CD4-positive, alpha-beta memory T cell (primary cell): ENCODE measurements around the gene GSTT2. TPM values are rescaled to one million over a fixed set of nuclear protein-coding genes. Genes with fewer than 3 reads are reported as not detected.

Experiments
- CTCF ChIA-PET: fragments of 350-600 bp; sonication (Branson Sonifier 250); formaldehyde crosslinking; loops from one replicate; lab custom pipeline; 2021; ENCODE audit warnings: inconsistent platforms; ENCODE audit not compliant: partially characterized antibody; lab: Charles Lee
- POLR2A ChIA-PET: fragments of 350-600 bp; sonication (Branson Sonifier 250); formaldehyde crosslinking; loops from one replicate; lab custom pipeline; 2021; ENCODE audit not compliant: partially characterized antibody; lab: Charles Lee
- DNase-seq, 5 donors: peaks; one replicate each; pipeline versions ENCODE4 v3.0.0 to v3.0.0-alpha.2; 2020 to 2022; ENCODE audit warnings: mixed read lengths in 1 of 5
- H3K27ac ChIP-seq: one replicate; pipeline ENCODE4 v1.7.0; 2013; ENCODE audit warnings: low read depth, low read length
- H3K27me3 ChIP-seq: 2 replicates; pipeline ENCODE4 v1.7.0; 2013; ENCODE audit warnings: mild to moderate bottlenecking, low read length, moderate library complexity; ENCODE audit not compliant: insufficient read depth
- H3K36me3 ChIP-seq: 2 replicates; pipeline ENCODE4 v1.7.0; 2013; ENCODE audit warnings: mild to moderate bottlenecking, low read length, moderate library complexity; ENCODE audit not compliant: insufficient read depth
- H3K4me1 ChIP-seq: 2 replicates; pipeline ENCODE4 v1.7.0; 2013; ENCODE audit warnings: mild to moderate bottlenecking, low read length, moderate library complexity; ENCODE audit not compliant: insufficient read depth
- H3K4me3 ChIP-seq, 2 donors: one replicate each; pipeline ENCODE4 v1.7.0; 2013; ENCODE audit warnings: low read length in 2 of 2, mild to moderate bottlenecking in 1 of 2
- H3K9me3 ChIP-seq, 2 donors: one replicate each; pipeline ENCODE4 v1.7.0; 2013; ENCODE audit warnings: low read length in 2 of 2, control low read depth in 1 of 2; ENCODE audit not compliant: control insufficient read depth in 1 of 2
- H3K27ac Mint-ChIP-seq, 7 donors: one replicate each; pipeline ENCODE4 v1.8.0; 2020 to 2021; ENCODE audit warnings: mixed read lengths in 7 of 7, mild to moderate bottlenecking in 6 of 7, inconsistent platforms in 3 of 7, moderate library complexity in 3 of 7
- H3K27me3 Mint-ChIP-seq, 2 donors: one replicate each; pipeline ENCODE4 v1.8.0; 2020 to 2021; ENCODE audit warnings: mixed read lengths in 2 of 2
- H3K36me3 Mint-ChIP-seq, 2 donors: one replicate each; pipeline ENCODE4 v1.8.0; 2020 to 2021; ENCODE audit warnings: mixed read lengths in 2 of 2, inconsistent platforms in 1 of 2, mild to moderate bottlenecking in 1 of 2
- H3K4me1 Mint-ChIP-seq, 4 donors: one replicate each; pipeline ENCODE4 v1.8.0; 2020 to 2021; ENCODE audit warnings: mixed read lengths in 4 of 4, mild to moderate bottlenecking in 1 of 4
- H3K4me3 Mint-ChIP-seq, 8 donors: one replicate each; pipeline ENCODE4 v1.8.0; 2020 to 2021; ENCODE audit warnings: mixed read lengths in 8 of 8, mild to moderate bottlenecking in 7 of 8, moderate library complexity in 6 of 8, inconsistent platforms in 3 of 8
- H3K9me3 Mint-ChIP-seq, 8 donors: one replicate each; pipeline ENCODE4 v1.8.0; 2020 to 2021; ENCODE audit warnings: mixed read lengths in 8 of 8, mild to moderate bottlenecking in 5 of 8, inconsistent platforms in 3 of 8, moderate library complexity in 1 of 8
- intact Hi-C: fragments of 100-400 bp; cut with micrococcal nuclease; formaldehyde crosslinking; loops from one replicate; pipeline ENCODE4 v1.15.1; 2023
- polyA plus RNA-seq, 2 donors: library from polyadenylated mRNA; unstranded; fragments of 300-500 nt; fragmentation: Illumina TruSeq; gene quantifications; one replicate each; pipeline ENCODE4 v1.2.3, GENCODE V29; 2021
- total RNA-seq, 2 experiments: library from RNA; stranded (reverse); gene quantifications; one replicate each; pipeline ENCODE4 v1.2.3, GENCODE V29; 2021

The GSTT2 gene
- total and polyA plus RNA-seq, 4 experiments from 2014 or later, result not detected

- Mint-ChIP-seq H3K4me1 (peaks cover 19 to 32% (median 27%) of the 10 kb centered on the region in 4 donors), H3K9me3 (peaks cover 0 to 3% (median 0%) of the 10 kb centered on the region in 8 donors), H3K36me3 (peaks cover 19 to 21% of the 10 kb centered on the region in 2 donors), H3K27ac (no peak overlapping the region), H3K4me3 (no peak overlapping the region), H3K27me3 (no peaks in the 10 kb centered on the region)
- no peak for DNase-seq
- intact Hi-C loops, result no loop called here
- Histone ChIP-seq H3K27ac (no peak overlapping the region), H3K27me3 (no peaks in the 10 kb centered on the region), H3K9me3 (no peaks in the 10 kb centered on the region), H3K4me1 (peaks cover 4% of the 10 kb centered on the region), H3K4me3 (no peak overlapping the region), H3K36me3 (peaks cover 6% of the 10 kb centered on the region)
- CTCF ChIA-PET, result no interaction called here
- POLR2A ChIA-PET, result interaction anchor here (1.9 kb wide), 1 partner anchor 18 kb away, joined by 4 read pairs; the partner anchor contains the start of gene CABIN1
Observed at GRCh38 chr22:24028533-24028932, 48.6 kb downstream of the GSTT2 start.

DNA sequence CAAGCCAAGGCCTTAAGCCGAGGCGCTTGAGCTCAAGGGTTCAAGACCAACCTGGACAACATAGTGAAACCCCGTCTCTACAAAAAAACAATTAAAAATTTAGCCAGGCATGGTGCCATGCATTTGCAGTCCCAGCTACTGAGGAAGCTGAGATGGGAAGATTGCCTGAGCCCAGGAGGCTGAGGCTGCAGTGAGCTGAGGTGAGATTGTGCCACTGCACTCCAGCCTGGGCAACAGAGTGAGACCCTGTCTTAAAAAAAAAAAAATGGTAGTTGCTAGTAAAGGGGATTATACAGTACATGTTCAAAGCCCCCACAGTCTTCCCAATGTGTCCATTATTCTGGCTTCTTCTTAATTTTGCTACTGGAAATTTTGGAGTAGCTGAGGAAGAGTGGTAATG lies 49.4 kb downstream of the GSTT2 start:
- H3K27ac Mint-ChIP-seq, result no peak overlapping the region
- intact Hi-C loops, result no loop called here
- CTCF ChIA-PET, result no interaction called here

GRCh38 chr22:24030186-24030702 lies 50.3 kb downstream of the GSTT2 start:
- no peaks in the 10 kb centered on the region for H3K27me3 Mint-ChIP-seq
- no peaks in the 10 kb centered on the region for H3K9me3 Mint-ChIP-seq
- intact Hi-C loops, result no loop called here
- peaks cover 14 to 34% (median 23%) of the 10 kb centered on the region in 4 donors for H3K4me1 Mint-ChIP-seq
- ChIA-PET POLR2A (interaction anchor here (2.7 kb wide), 1 partner anchor 19 kb away, joined by 11 read pairs; the partner anchor contains the start of gene CABIN1), CTCF (interaction anchor here (1.0 kb wide), 1 partner anchor 144 kb away, joined by 3 read pairs; no protein-coding TSS in a partner anchor)
- peak overlapping the region in 1 of 7 donors; percentile 25 for H3K27ac Mint-ChIP-seq
- no peaks in the 10 kb centered on the region for H3K27me3 ChIP-seq
- no peaks in the 10 kb centered on the region for H3K9me3 ChIP-seq
- no peaks in the 10 kb centered on the region for H3K4me1 ChIP-seq
- no peak overlapping the region for H3K27ac ChIP-seq
- peaks cover 6% of the 10 kb centered on the region for H3K36me3 ChIP-seq
- peaks cover 15 to 17% of the 10 kb centered on the region in 2 donors for H3K36me3 Mint-ChIP-seq
- no peak overlapping the region for H3K4me3 ChIP-seq
- no peak overlapping the region for H3K4me3 Mint-ChIP-seq
- no peak for DNase-seq

More for the DNA sequence above, 49.4 kb downstream of the GSTT2 start:
- Histone ChIP-seq H3K27ac (no peak overlapping the region), H3K9me3 (no peaks in the 10 kb centered on the region), H3K36me3 (peaks cover 6% of the 10 kb centered on the region), H3K4me3 (no peak overlapping the region), H3K27me3 (no peaks in the 10 kb centered on the region), H3K4me1 (no peaks in the 10 kb centered on the region)
- Mint-ChIP-seq H3K27me3 (no peaks in the 10 kb centered on the region), H3K4me1 (peaks cover 15 to 31% (median 23%) of the 10 kb centered on the region in 4 donors), H3K4me3 (no peak overlapping the region), H3K9me3 (peaks cover 0 to 3% (median 0%) of the 10 kb centered on the region in 8 donors), H3K36me3 (peaks cover 19 to 20% of the 10 kb centered on the region in 2 donors)
- DNase-seq, result no peak
- POLR2A ChIA-PET, result interaction anchor here (2.7 kb wide), 1 partner anchor 18 kb away, joined by 11 read pairs; the partner anchor contains the start of gene CABIN1

Other genes starting within 250 kb of the GSTT2 start
- 1 to 10 TPM; 6.4 to 7.4 TPM for gene ZNF70, start 229.0 kb upstream of the GSTT2 start, total RNA-seq
- under 1 TPM in 1 of 2 donors, not detected in 1; 0.37 TPM for gene ZNF70, start 229.0 kb upstream of the GSTT2 start, polyA plus RNA-seq
- not detected for gene VPREB3, start 225.7 kb upstream of the GSTT2 start, total RNA-seq
- 1 to 10 TPM; 1.2 to 5.5 TPM for gene VPREB3, start 225.7 kb upstream of the GSTT2 start, polyA plus RNA-seq
- gene C22orf15, start 217.1 kb upstream of the GSTT2 start, total RNA-seq, result 1 to 10 TPM; 1.5 to 1.9 TPM
- gene C22orf15, start 217.1 kb upstream of the GSTT2 start, polyA plus RNA-seq, result 1 to 10 TPM in 1 of 2 donors, under 1 TPM in 1; 0.34 to 1.2 TPM
- gene CHCHD10, start 212.2 kb upstream of the GSTT2 start, total RNA-seq, result 10 to 100 TPM; 44.7 to 45.9 TPM
- gene CHCHD10, start 212.2 kb upstream of the GSTT2 start, polyA plus RNA-seq, result 10 to 100 TPM; 16.3 to 33.1 TPM
- 1 to 10 TPM in 1 of 2 experiments, under 1 TPM in 1; 0.79 to 1.6 TPM for gene MMP11, start 207.3 kb upstream of the GSTT2 start, total RNA-seq
- 1 to 10 TPM; 1.0 to 1.1 TPM for gene MMP11, start 207.3 kb upstream of the GSTT2 start, polyA plus RNA-seq
- 10 to 100 TPM; 41.2 to 42.3 TPM for gene SMARCB1, start 193.2 kb upstream of the GSTT2 start, total RNA-seq
- 10 to 100 TPM; 36.6 to 46.0 TPM for gene SMARCB1, start 193.2 kb upstream of the GSTT2 start, polyA plus RNA-seq
- 1 to 10 TPM; 1.9 to 2.9 TPM for gene DERL3, start 141.1 kb upstream of the GSTT2 start, total RNA-seq
- 1 to 10 TPM in 1 of 2 donors, under 1 TPM in 1; 0.25 to 1.5 TPM for gene DERL3, start 141.1 kb upstream of the GSTT2 start, polyA plus RNA-seq
- 10 to 100 TPM; 24.5 to 27.2 TPM for gene SLC2A11, start 122.3 kb upstream of the GSTT2 start, total RNA-seq
- 1 to 10 TPM; 3.9 to 5.0 TPM for gene SLC2A11, start 122.3 kb upstream of the GSTT2 start, polyA plus RNA-seq
- gene MIF, start 85.8 kb upstream of the GSTT2 start, total RNA-seq, result 100 to 1,000 TPM; 208 to 217 TPM
- gene MIF, start 85.8 kb upstream of the GSTT2 start, polyA plus RNA-seq, result 1,000 to 10,000 TPM; 1,156 to 1,346 TPM
- gene GSTT2B, start 18.9 kb upstream of the GSTT2 start, total RNA-seq, result not detected
- gene GSTT2B, start 18.9 kb upstream of the GSTT2 start, polyA plus RNA-seq, result not detected
- 1 to 10 TPM; 5.3 to 6.1 TPM for gene DDTL, start 13.2 kb upstream of the GSTT2 start, total RNA-seq
- gene DDTL, start 13.2 kb upstream of the GSTT2 start, polyA plus RNA-seq, result 1 to 10 TPM in 1 of 2 donors, under 1 TPM in 1; 0.32 to 1.9 TPM
- gene DDT, start 5.7 kb upstream of the GSTT2 start, total RNA-seq, result 10 to 100 TPM; 93.5 to 97.2 TPM
- gene DDT, start 5.7 kb upstream of the GSTT2 start, polyA plus RNA-seq, result 100 to 1,000 TPM; 103 to 133 TPM
- not detected for gene GSTT4, start 25.3 kb downstream of the GSTT2 start, total RNA-seq
- gene GSTT4, start 25.3 kb downstream of the GSTT2 start, polyA plus RNA-seq, result not detected
- 100 to 1,000 TPM; 114 to 117 TPM for gene CABIN1, start 31.2 kb downstream of the GSTT2 start, total RNA-seq
- gene CABIN1, start 31.2 kb downstream of the GSTT2 start, polyA plus RNA-seq, result 10 to 100 TPM in 1 of 2 donors, 1 to 10 TPM in 1; 2.2 to 14.8 TPM
- gene SUSD2, start 201.4 kb downstream of the GSTT2 start, total RNA-seq, result under 1 TPM; 0.44 to 0.52 TPM
- gene SUSD2, start 201.4 kb downstream of the GSTT2 start, polyA plus RNA-seq, result under 1 TPM in 1 of 2 donors, not detected in 1; 0.05 TPM